Measurements from ENCODE around the gene SLC31A1.
"Not testable (repeated sequence)": the region's sequence is repeated elsewhere in the genome, so short reads cannot be mapped to it uniquely, and the experiment has no call there.

SLC31A1 gene

DNA sequence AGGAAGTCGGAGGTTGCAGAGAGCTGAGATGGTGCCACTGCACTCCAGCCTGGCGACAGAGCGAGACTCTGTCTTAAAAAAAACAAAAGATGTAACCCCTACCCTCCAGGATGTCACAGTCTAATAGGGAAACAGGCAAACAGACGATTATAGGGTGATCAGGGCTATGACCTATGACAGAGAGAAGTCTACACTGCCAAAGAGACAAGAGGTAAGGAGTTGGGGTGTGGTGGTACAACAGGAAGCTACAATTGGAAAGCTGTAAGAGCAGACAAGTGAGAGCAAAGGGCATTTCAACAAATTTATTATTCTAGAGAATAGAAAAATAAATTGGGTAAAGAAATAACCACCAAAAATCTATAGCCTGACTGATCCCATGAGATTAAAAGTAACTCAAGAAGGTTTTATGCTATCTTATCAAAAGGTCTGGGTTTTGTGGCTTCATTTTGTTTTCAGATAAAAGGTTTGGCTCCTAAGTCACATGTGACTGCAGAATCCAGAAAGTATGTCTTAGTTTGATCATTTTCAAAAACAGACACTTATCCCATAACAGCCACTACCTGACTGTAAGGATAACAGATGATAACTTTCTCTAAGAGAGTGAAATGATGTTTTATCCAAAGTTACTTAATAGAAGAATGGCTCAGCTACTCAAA lies 46.7 kb downstream of the SLC31A1 start:
- no peak for DNase-seq

DNA sequence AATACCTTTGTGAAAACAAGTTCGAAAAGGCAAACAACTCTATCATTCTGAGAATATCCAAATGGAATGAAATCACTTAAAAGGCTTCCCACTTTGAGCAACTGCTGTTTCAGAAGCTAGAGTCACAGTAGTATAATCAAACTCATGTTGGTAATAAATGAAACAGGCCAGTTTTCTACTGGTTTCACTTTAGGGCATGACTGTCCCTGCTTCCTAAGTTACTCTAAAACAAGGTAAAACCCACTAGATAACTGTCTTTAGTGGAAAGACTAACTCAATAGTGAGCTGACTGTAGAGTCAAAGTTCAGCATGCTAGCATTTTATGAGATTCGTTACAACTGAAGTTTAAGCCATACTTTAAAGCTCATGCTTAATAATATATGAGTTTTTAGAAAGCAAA lies 48.0 kb downstream of the SLC31A1 start:
- no peak for DNase-seq

DNA sequence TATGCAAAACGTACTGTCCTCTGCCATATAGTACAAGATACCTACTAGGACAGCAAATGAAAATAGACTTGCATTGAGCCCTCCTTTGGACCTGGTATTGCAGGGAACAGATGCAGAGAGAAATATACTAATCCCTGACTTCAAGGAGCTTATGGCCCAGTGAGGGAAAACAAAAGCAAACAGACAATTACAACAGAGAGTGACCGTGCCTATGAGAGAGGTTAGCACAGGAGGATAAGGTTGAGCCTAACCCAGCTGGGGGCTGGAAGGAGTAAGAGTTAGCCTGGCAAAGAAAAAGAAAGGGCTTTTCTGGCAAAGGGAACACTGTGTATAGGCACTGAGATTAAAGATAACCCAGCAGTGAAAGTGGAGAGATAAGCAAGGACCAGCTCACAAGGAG lies 48.5 kb downstream of the SLC31A1 start:
- no peak for DNase-seq

DNA sequence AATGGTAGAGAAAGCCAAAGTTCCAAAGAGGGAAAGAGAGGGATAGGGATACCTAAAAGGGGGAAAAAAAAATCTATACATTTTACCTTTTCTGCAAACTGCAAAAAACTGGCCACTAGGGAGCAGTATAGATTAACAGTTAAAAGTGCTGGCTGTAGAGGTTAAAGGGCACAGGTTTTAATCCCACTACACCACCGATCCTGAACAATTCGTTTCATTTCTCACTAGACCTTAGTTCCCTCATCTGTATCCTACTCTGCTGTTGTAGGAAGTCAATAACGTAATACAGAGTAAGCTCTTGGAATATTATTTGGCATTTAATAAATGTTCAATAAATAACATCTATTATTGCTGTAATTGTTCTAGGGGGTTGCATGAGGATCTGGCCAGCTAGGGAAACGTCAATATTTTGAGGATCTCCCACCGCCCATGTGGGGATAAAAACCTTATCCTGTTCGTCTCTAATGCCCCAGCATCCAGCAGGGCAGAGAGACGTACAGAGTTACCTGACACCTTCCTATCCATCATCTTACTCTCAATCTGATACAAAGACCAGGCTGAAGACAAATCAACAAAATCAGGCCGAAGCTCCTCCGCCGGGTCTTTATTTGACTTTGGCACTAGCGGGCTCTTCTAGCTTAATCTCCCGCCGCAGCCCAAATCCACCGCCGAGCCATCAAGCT lies 53.3 kb downstream of the SLC31A1 start:
- DNase-seq, result no peak

GRCh38 chr9:113275157-113276131 lies 54.1 kb downstream of the SLC31A1 start, which contains the start of the genes CDC26 and PRPF4:
CDC26 (minus strand) TSS chr9:113275572; CDS start chr9:113272507, 3,065 bp downstream.
PRPF4 (plus strand) TSS chr9:113275658; CDS start chr9:113275744, 86 bp downstream.
- DNase-seq, result peak; percentile 96

DNA sequence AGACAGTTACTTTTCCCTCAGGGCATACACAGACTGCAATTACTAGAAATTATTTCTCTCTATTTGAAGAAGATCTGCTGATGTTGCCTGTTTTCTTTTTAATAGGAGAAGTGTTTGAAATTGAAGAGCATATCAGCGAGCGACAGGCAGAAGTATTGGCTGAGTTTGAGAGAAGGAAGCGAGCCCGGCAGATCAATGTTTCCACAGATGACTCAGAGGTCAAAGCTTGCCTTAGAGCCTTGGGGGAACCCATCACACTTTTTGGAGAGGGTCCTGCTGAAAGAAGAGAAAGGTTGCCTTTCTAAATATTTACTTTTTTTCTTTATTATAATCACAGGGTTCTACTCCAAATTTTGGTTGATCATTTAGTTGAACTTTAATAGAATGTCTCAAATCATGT lies 57.5 kb downstream of the SLC31A1 start:
- DNase-seq, result no peak

DNA sequence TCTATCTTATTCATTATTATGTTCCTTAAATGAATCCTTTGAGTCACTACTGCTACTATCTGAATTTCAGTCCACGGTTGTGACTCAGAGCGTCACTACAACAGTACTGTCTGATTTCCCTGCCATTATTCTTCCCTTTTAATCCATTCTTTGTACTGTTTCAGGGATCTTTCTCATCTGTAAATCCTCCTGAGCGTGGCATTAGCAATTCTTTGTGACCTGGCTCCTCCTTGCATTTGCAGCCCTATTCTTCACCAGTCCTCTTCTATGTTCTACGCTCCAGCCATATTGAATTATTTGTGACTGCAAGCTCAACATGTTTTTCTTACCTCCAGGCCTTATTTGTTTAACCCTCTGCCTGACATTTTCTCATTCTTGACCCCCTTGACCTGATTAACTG lies 60.0 kb downstream of the SLC31A1 start:
- no peak for DNase-seq

DNA sequence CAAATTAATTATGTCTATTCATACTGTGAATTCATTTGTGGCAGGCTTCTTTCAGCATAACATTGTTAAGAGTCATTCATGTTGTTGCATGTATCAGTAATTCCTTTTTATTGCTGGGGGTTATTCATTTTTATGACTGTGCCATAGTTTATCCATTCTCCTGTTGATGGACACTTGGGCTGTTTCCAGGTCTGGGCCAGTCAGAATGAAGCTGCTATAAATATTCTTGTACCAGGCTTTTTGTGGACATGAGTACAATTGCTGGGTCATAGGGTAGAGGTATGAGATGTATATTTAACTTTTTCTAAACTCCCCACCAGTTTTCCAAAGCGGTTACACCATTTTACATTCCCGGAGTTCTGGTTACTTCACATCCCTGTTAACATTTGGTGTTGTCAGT lies 67.7 kb downstream of the SLC31A1 start:
- DNase-seq, result no peak

DNA sequence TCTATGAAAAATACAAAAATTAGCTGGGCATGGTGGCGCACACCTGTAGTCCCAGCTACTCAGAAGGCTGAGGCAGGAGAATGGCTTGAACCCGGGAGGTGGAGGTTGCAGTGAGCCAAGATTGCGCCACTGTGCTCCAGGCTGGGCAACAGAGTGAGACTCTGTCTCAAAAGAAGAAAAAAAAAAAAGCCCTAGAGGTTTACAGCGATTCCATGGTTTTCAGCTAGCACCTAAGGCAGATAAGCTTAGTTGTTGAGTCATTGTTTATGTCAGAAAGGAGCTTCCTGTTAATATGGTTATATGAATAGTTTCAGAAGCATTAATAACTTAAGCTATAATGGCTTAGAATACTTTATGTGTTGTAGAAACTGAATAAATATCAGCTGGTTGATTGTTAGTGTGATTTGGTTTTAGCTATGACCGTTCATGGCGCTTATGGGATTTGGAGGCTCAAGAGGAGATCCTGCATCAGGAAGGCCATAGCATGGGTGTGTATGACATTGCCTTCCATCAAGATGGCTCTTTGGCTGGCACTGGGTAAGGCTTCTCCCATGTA lies 68.8 kb downstream of the SLC31A1 start:
- no peak for DNase-seq

DNA sequence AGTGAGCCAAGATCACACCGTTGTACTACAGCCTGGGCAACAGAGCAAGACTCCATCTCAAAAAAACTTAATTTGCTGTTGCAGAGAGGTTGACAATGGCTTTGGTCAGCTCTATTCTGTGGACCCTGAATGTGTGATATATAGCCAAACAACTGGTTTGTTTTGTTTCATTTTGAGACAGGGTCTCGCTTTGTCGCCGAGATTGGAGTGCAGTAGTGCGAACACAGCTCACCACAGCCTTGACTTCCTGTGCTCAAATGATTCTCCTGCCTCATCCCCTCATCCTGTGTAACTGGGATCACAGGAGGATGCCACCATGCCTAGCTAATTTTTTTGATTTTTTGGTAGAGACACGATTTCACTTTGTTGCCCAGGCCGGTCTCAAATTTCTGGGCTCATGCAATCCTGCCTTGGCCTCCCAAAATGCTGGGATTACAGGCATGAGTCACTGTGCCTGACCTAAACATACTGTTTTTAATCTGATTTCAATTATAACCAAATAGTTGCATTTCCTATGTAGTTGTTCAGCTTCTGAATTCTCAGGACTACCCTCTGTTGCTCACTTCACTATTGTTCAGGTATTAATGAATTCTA lies 72.0 kb downstream of the SLC31A1 start:
- no peak for DNase-seq

- DNase-seq, result not testable (repeated sequence)
Observed at GRCh38 chr9:113296247-113296646, 74.9 kb downstream of the SLC31A1 start.

DNA sequence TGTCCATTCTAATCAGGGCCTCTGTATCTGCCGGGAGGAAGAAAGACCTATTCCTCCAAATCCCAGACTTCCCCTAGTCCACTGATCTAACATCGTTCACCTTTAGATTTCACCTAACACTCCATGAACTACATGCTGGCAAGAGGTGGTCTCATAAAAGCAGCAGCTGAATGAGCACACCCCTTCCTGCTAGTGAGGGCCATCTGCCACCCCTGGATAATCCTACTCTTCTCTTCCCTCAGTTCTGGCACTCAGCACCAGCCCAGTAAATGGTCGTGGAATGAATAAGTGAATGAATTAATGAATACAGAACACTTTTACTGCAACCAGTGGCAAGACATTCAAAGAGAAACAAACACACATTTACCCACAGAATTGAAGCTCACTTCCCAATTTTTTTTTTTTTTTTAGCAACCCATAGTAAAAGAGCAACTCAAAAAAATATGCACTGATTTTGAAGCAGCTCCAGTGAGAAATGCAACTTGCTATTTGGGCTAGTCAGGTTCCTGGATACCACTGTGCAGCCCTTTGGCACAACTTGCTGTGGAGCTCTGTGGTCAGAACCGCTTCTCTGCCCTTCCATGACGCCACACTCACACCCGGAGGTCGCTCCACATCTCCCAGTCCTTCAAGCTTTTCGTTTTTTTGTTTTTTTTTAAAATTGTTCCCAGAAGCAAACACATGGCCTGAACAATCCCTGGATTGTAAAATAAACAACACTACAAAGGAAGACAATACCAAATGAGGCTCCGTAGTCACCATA lies 75.6 kb downstream of the SLC31A1 start:
- no peak for DNase-seq

DNA sequence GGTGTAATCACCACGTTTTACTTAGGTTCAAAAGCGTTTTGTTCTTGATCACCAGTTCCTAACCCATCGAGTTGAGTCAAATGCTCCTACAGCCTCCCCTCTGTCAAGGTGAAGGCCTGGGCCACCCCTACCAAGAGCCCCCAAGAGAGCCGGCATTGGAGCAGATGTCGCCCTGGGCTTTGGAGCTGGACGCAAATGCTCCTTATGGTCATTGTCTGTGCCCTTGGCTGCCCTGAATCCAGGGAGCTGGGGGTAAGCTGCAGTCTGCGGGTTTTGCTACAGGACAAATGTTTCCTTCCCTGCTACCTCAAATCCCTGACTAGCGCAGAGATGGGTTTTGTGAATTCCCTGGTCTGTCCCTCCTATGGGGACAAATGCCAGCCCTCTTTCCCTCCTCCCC lies 77.0 kb downstream of the SLC31A1 start:
- no peak for DNase-seq

DNA sequence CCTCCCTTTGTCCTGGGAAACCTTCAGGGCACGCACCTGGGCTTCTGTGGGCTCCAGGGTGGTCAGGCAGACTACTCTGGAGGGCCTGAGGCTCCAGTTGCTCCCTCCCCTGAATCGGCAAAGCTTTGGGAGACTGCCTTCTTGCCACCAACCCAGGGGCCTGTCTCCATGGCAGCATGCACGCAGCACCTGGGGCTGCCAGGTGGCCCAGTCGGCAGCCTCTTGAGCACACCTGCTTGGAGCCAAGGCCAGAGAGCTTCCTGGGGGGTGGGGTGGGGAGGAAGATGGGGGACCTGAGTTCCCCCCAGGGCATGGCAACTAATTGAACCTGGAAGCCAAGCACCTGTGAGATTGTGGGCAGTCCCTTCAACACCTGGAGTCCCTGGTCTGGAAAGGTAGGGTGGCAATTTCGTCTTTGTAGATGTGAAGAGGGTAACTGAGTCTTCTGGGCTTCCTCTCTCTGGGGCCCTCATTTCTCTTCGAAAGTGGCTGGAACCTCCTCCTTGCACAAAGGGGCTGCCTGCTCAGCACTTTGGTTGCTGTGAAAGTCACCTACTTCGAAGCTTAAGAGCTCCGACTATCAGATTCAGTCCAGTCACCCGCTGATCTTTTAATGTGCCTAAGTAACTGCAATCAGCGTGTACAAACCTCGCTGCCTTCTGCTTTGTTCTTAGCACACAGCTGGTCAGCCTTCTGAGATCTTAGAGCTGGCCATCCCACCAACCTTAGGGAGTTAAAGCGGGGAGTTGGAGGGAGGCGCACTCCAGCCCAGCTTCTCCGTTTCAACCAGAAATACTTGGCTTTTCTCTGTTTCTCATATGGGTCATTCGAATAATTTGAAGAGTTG lies 77.8 kb downstream of the SLC31A1 start:
- DNase-seq, result no peak

DNA sequence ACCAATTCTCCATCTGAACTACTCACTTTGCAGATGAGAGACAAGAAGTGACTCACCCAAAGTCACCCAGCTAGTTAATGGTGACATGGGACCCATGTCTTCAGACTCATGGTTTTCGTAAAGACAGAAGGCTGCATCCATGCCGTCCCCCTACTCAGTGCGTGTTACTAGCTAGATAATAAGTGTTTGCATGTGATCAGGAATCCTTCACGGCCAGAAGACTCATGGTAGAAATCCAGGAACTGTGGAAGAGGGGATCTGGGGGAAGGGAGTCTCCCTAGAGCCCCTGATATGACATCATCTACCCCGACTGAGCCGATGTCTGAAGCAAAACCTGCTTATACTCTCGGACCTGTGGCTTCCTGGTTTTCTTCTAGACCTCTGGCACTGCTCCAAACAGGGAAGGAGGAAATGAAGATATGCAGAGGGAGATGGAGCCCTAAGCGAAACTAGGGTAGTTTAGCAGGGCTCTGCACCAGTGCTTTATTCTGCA lies 78.5 kb downstream of the SLC31A1 start:
- DNase-seq, result no peak

DNA sequence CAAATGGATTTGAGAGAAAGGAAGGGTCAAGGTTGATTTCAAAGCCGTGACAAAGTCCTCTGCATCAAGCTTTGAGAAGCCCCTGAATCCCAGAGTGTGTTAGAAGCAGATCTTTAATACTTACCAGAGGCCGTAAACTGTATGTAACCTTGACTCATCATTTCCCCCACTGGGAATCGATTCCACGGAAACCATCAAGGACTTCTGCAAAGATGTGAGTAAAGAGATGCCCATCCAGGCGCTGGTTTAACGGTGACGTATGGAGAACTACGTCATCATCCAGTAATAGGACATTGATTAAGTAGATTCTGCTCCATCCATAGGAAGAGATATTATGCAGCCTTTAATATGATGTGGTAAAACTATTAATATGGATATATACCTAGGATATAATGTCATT lies 80.2 kb downstream of the SLC31A1 start:
- DNase-seq, result no peak

DNA sequence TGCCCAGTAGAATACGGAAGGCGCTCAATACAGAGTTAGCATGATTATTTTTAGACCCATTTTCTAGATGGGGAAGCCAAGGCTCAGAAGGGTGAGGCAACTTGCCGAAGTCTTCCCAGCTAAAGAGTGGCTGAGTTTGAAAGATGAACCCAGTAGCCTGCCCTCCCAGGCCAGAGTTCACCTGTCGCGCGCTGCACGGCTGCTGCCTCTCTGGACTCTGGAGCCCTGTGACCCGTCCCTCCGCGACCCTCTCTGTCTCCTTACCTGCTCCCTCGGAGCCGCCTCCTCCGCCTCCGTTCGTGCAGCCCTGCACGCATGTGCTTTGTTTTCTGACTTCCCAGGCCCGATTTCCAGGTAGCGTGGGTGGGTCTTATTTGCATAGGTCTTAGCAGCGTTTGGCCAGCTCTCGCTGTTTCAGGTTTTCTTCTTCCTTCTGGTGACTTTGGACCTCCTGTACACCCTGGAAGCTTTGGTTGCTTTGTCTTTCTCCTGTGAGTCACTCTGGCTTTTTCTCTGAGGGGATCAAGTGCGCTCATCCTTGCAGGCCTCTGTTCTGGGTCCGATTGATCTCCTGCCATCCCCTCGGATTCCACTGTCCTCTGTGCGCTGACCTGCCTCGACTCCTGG lies 81.6 kb downstream of the SLC31A1 start, which contains the start of gene RNF183:
Gene RNF183, minus strand, starts transcription at position 585 of the 627 bp plus-strand sequence. CDS start 5,192 bp downstream, outside the sequence.
- no peak for DNase-seq

- no peak for DNase-seq
Observed at GRCh38 chr9:113306566-113306965, 85.2 kb downstream of the SLC31A1 start.

GRCh38 chr9:113307396-113307975 lies 86.1 kb downstream of the SLC31A1 start:
- DNase-seq, result no peak

Data from activated T-cell treated with anti-CD3 and anti-CD28 coated beads, Interleukin-2, amount 50 U/mL, for 48 hours (primary cell).